Testis (tissue), 2 donors: ENCODE measurements around the gene SMIM28.

Source experiments
- CTCF ChIP-seq, 3 experiments: fragments of 450-650 bp in 2 of 3; fragments of 200-600 bp in 1 of 3; sonication (generic) in 1 of 3; IDR thresholded peaks; one replicate each; pipeline ENCODE4 v1.5.1; 2016 to 2019; ENCODE audit warnings: antibody characterized with exemption in 3 of 3, mild to moderate bottlenecking in 2 of 3, moderate library complexity in 1 of 3
- POLR2A ChIP-seq: fragments of 450-650 bp; IDR thresholded peaks from one replicate; pipeline ENCODE4 v1.6.1; 2017; ENCODE audit warnings: antibody characterized with exemption, mild to moderate bottlenecking, moderate library complexity

GRCh38 chr6:138426500-138427123 lies 48.9 kb downstream of the SMIM28 start:
- TF ChIP-seq CTCF (IDR thresholded peaks at IDR 0.05) (no peak), POLR2A (no peak)
